H1 (cell line): ENCODE data around the gene SLC16A8. TPM values are rescaled to one million over a fixed set of nuclear protein-coding genes. Genes with fewer than 3 reads are reported as not detected.

Experiments used
- CHD2 ChIP-seq: IDR thresholded peaks from 2 replicates; pipeline ENCODE4 v1.6.1; 2012; ENCODE audit warnings: low read length, improper control_type of control experiment
- GABPA ChIP-seq: IDR thresholded peaks from 2 replicates; pipeline ENCODE4 v1.6.1; 2011; ENCODE audit warnings: mild to moderate bottlenecking, low read length, moderate library complexity, borderline replicate concordance; ENCODE audit not compliant: insufficient read depth
- POU5F1 ChIP-seq: IDR thresholded peaks from 2 replicates; pipeline ENCODE4 v1.6.1; 2011; ENCODE audit warnings: low read depth, mild to moderate bottlenecking, low read length, moderate library complexity
- RBBP5 ChIP-seq: IDR thresholded peaks from 2 replicates; pipeline ENCODE4 v1.7.1; 2012; ENCODE audit warnings: low read depth, mild to moderate bottlenecking, inconsistent platforms, low read length, moderate library complexity, borderline replicate concordance
- polyA plus RNA-seq, 7 experiments: library from polyadenylated mRNA; depleted of rRNA in 3 of 7; stranded (reverse) in 5 of 7; unstranded in 2 of 7; fragments of >200 nt in 5 of 7; fragments of 200-250 nt in 2 of 7; gene quantifications; 1 replicate in 5 of 7; 2 replicates in 1 of 7; 4 replicates in 1 of 7; pipeline versions ENCODE4 v1.2.1 to v1.2.3, GENCODE V29; 2011 to 2013; ENCODE audit warnings: missing spikeins in 2 of 7, mixed read lengths in 2 of 7
- total RNA-seq: library from RNA; stranded (reverse); fragmentation: NEBNext Ultra II Directional; extraction: Animal tissue kit (Norgen Biotek cat#: 25700); gene quantifications from 2 replicates; pipeline ENCODE4 v1.2.1, GENCODE V29; 2021

Gene SLC16A8
- total and polyA plus RNA-seq, 2 of the 8 experiments (the other 6 are each of a cell fraction or from before 2014, with no cell fraction given): 0.70 TPM; not detected in 1

DNA sequence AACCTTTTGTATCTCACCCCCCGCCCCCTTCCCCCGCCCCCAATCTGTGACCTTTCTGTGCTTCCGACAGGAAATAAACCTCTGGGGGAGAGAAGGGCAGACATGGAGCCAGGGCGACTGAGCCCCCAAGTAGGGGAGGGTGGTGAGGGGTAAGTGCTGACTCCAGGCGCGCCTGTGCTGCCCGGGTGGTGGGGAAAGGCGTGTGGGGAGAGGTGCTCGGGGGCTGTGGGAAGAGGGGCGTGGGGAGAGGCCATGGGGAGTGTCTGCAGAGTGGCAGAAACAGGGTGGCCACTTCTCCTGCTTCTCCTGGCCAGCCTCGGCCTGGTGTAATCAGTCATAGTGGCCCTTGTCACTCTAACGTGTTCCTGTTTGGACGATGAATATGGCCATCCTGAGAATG lies 8.0 kb downstream of the SLC16A8 start (continued):
- TF ChIP-seq CHD2 (no peak), POU5F1 (no peak), GABPA (no peak), RBBP5 (no peak)
- TF ChIP-seq, all 59 proteins: peak for 0
